ENCODE data around the gene PHYHD1. TPM values are rescaled to one million over a fixed set of nuclear protein-coding genes. Genes with fewer than 3 reads are reported as not detected.
"Not testable (repeated sequence)": the region's sequence is repeated elsewhere in the genome, so short reads cannot be mapped to it uniquely, and the experiment has no call there.

PHYHD1 gene
- total RNA-seq, 1 donor from 2014 or later, result 70.8 TPM

GRCh38 chr9:128919402-128920089 is 1.2 kb upstream of the PHYHD1 start:
- DNase-seq (ENCODE audit: low spot score) (peak; percentile 93), ATAC-seq (peak; percentile 66)

GRCh38 chr9:128921881-128922763 is 1.3 kb downstream of the PHYHD1 start:
- peak; percentile 77 for DNase-seq (ENCODE audit: low spot score)
- ATAC-seq, result peak; percentile 64

- DNase-seq (ENCODE audit: low spot score) (no peak), ATAC-seq (no peak)
Measured at GRCh38 chr9:128923493-128923883, 2.7 kb downstream of the PHYHD1 start.

GRCh38 chr9:128927731-128928411 is 7.1 kb downstream of the PHYHD1 start:
- ATAC-seq, result peak; percentile 93
- peak; percentile 56 for DNase-seq (ENCODE audit: low spot score)

GRCh38 chr9:128928624-128929023 is 7.8 kb downstream of the PHYHD1 start:
- ATAC-seq, result no peak

GRCh38 chr9:128929560-128929959 is 8.8 kb downstream of the PHYHD1 start:
- DNase-seq (ENCODE audit: low spot score) (no peak), ATAC-seq (no peak)

More at GRCh38 chr9:128928624-128929023, 7.8 kb downstream of the PHYHD1 start:
- no peak for DNase-seq (ENCODE audit: low spot score)

- DNase-seq (ENCODE audit: low spot score), result no peak
- ATAC-seq, result no peak
Measured at GRCh38 chr9:128933731-128934130, 12.9 kb downstream of the PHYHD1 start.

GRCh38 chr9:128936171-128936865 is 15.5 kb downstream of the PHYHD1 start:
- ATAC-seq (no peak), DNase-seq (ENCODE audit: low spot score) (no peak)

- ATAC-seq, result no peak
Measured at GRCh38 chr9:128937310-128938165, 16.8 kb downstream of the PHYHD1 start.

GRCh38 chr9:128940271-128940921 is 19.6 kb downstream of the PHYHD1 start:
- peak; percentile 45 for DNase-seq (ENCODE audit: low spot score)
- ATAC-seq, result peak; percentile 35

More at GRCh38 chr9:128937310-128938165, 16.8 kb downstream of the PHYHD1 start:
- DNase-seq (ENCODE audit: low spot score), result no peak

GRCh38 chr9:128940946-128941755 is 20.4 kb downstream of the PHYHD1 start:
- DNase-seq (ENCODE audit: low spot score), result no peak

GRCh38 chr9:128943832-128944620 is 23.2 kb downstream of the PHYHD1 start:
- no peak for ATAC-seq
- no peak for DNase-seq (ENCODE audit: low spot score)

More at GRCh38 chr9:128940946-128941755, 20.4 kb downstream of the PHYHD1 start:
- no peak for ATAC-seq

- not testable (repeated sequence) for DNase-seq (ENCODE audit: low spot score); ATAC-seq
Measured at GRCh38 chr9:128944966-128945365, 24.2 kb downstream of the PHYHD1 start.

GRCh38 chr9:128945798-128946501 is 25.2 kb downstream of the PHYHD1 start:
- ATAC-seq (no peak), DNase-seq (ENCODE audit: low spot score) (no peak)

GRCh38 chr9:128946571-128947276 is 25.9 kb downstream of the PHYHD1 start:
- ATAC-seq (peak; percentile 55), DNase-seq (ENCODE audit: low spot score) (peak; percentile 66)

- ATAC-seq (no peak), DNase-seq (ENCODE audit: low spot score) (no peak)
Measured at GRCh38 chr9:128947277-128947526, 26.4 kb downstream of the PHYHD1 start.
